DND-41 (cell line): ENCODE results near the gene RNMT.

Experiments used
- ATAC-seq: fragments of 200-7000 bp; cut with Tn5 transposase; 3 replicates; pipeline ENCODE4 v1.9.1; 2021; ENCODE audit warnings: low read depth; ENCODE audit not compliant: insufficient read depth
- DNase-seq: peaks from one replicate; pipeline ENCODE4 v3.0.0-alpha.2; 2020
- H2AFZ ChIP-seq: 2 replicates; pipeline ENCODE4 v1.6.0; 2012; ENCODE audit warnings: low read depth, low read length
- H3K27ac ChIP-seq: 2 replicates; pipeline ENCODE4 v1.5.1; 2012; ENCODE audit warnings: low read length, inconsistent platforms
- H3K27me3 ChIP-seq: fragments of 200-600 bp; sonication (generic); 2 replicates; pipeline ENCODE4 v1.6.0; 2012; ENCODE audit warnings: low read length, mild to moderate bottlenecking, inconsistent platforms; ENCODE audit not compliant: insufficient read depth, poor library complexity
- H3K36me3 ChIP-seq: 2 replicates; pipeline ENCODE4 v1.5.1; 2012; ENCODE audit warnings: low read length, inconsistent platforms; ENCODE audit not compliant: insufficient read depth
- H3K4me1 ChIP-seq: 2 replicates; pipeline ENCODE4 v1.5.1; 2012; ENCODE audit warnings: mild to moderate bottlenecking, low read length; ENCODE audit not compliant: insufficient read depth
- H3K4me2 ChIP-seq: 2 replicates; pipeline ENCODE4 v1.6.0; 2012; ENCODE audit warnings: mild to moderate bottlenecking, moderate library complexity, low read length, inconsistent platforms; ENCODE audit not compliant: insufficient read depth
- H3K4me3 ChIP-seq, 2 experiments: fragments of 200-600 bp in 1 of 2; shearing (Covaris generic) in 1 of 2; 2 replicates each; pipeline ENCODE4 v1.5.1; 2012 to 2016; ENCODE audit warnings: inconsistent platforms in 2 of 2, low read length in 2 of 2, mild to moderate bottlenecking in 2 of 2, low read depth in 1 of 2, moderate library complexity in 1 of 2
- H3K79me2 ChIP-seq: 2 replicates; pipeline ENCODE4 v1.6.0; 2012; ENCODE audit warnings: low read length, inconsistent platforms; ENCODE audit not compliant: insufficient read depth
- H3K9ac ChIP-seq: 2 replicates; pipeline ENCODE4 v1.6.0; 2012; ENCODE audit warnings: low read depth, mild to moderate bottlenecking, inconsistent platforms, low read length, moderate library complexity
- H3K9me3 ChIP-seq: 2 replicates; pipeline ENCODE4 v1.5.1; 2012; ENCODE audit warnings: low read length, moderate library complexity, mild to moderate bottlenecking, inconsistent platforms; ENCODE audit not compliant: insufficient read depth, severe bottlenecking
- H4K20me1 ChIP-seq: 2 replicates; pipeline ENCODE4 v1.6.0; 2012; ENCODE audit warnings: low read length; ENCODE audit not compliant: insufficient read depth
- EZH2 ChIP-seq: IDR thresholded peaks from 3 replicates; pipeline ENCODE4 v1.6.1; 2012; ENCODE audit warnings: borderline replicate concordance, low read depth, mild to moderate bottlenecking, moderate library complexity, low read length, inconsistent platforms; ENCODE audit not compliant: severe bottlenecking
- TF ChIP-seq, protein P1 (sequence below): IDR thresholded peaks from 2 replicates; pipeline ENCODE4 v1.5.1; 2012; ENCODE audit warnings: borderline replicate concordance, low read length, moderate library complexity, mild to moderate bottlenecking; ENCODE audit not compliant: poor library complexity, severe bottlenecking; ENCODE audit errors: extremely low read depth

RNMT gene

DNA sequence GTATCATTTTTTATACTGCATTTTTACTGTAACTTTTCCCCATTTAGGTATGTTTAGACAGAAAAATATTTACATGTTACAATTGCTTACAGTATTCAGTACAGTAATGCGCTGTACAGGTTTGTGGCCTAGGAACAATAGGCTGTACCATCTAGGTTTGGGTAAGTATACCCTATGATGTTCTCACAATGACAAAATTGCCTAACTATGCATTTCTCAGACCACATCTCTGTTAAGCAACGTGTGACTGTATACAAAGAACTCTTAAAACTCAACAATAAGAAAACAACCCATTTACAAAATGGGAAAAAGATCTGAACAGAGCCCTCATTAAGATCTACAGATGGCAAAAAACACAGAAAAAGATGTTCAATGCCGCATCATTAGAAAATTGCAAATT is 29.5 kb upstream of the RNMT start:
- H3K4me3 ChIP-seq, result no peak overlapping the region
- H3K4me2 ChIP-seq, result no peak overlapping the region
- H3K9me3 ChIP-seq, result peaks cover 26% of the 10 kb centered on the region
- peaks cover 6% of the 10 kb centered on the region for H3K36me3 ChIP-seq
- no peaks in the 10 kb centered on the region for H3K27me3 ChIP-seq
- H3K9ac ChIP-seq, result no peak overlapping the region
- no peaks in the 10 kb centered on the region for H3K4me1 ChIP-seq
- no peak overlapping the region for H3K27ac ChIP-seq
- H2AFZ ChIP-seq, result no peak overlapping the region
- DNase-seq (no peak), ATAC-seq (no peak)
- H4K20me1 ChIP-seq, result no peaks in the 10 kb centered on the region
- TF ChIP-seq, protein P1, sequence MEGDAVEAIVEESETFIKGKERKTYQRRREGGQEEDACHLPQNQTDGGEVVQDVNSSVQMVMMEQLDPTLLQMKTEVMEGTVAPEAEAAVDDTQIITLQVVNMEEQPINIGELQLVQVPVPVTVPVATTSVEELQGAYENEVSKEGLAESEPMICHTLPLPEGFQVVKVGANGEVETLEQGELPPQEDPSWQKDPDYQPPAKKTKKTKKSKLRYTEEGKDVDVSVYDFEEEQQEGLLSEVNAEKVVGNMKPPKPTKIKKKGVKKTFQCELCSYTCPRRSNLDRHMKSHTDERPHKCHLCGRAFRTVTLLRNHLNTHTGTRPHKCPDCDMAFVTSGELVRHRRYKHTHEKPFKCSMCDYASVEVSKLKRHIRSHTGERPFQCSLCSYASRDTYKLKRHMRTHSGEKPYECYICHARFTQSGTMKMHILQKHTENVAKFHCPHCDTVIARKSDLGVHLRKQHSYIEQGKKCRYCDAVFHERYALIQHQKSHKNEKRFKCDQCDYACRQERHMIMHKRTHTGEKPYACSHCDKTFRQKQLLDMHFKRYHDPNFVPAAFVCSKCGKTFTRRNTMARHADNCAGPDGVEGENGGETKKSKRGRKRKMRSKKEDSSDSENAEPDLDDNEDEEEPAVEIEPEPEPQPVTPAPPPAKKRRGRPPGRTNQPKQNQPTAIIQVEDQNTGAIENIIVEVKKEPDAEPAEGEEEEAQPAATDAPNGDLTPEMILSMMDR, result no peak
- TF ChIP-seq EZH2, result no peak
- peaks cover 76% of the 10 kb centered on the region for H3K79me2 ChIP-seq

DNA sequence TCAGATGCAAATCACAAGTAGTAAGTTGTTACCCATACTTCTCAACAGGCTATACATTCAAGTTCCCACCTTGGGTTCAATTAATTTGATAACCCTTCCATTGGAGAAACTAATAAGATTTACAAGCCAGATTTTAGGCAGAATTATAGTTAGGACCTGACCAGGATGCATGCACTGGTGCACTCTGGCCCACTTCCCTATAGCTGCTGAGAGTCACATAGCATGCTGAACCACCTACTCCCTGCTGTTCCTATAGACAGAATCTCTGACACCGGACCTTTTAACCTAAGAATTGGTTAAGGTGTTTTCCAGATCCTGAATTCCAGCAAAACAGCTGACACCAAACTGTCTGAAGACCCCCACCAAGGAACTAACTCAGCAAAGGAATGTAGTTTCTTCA is 26.3 kb upstream of the RNMT start:
- Histone ChIP-seq H2AFZ (no peak overlapping the region), H3K79me2 (peaks cover 88% of the 10 kb centered on the region), H3K9me3 (peaks cover 58% of the 10 kb centered on the region), H3K4me2 (no peak overlapping the region), H4K20me1 (no peaks in the 10 kb centered on the region), H3K27me3 (no peaks in the 10 kb centered on the region), H3K27ac (no peak overlapping the region), H3K4me3 (no peak overlapping the region), H3K9ac (no peak overlapping the region), H3K4me1 (no peaks in the 10 kb centered on the region), H3K36me3 (peaks cover 21% of the 10 kb centered on the region)
- ATAC-seq (no peak), DNase-seq (no peak)
- TF ChIP-seq EZH2, result no peak
- TF ChIP-seq, protein P1, result no peak

- TF ChIP-seq, protein P1, result no peak
- TF ChIP-seq EZH2, result no peak
- ATAC-seq, result no peak
- Histone ChIP-seq H3K36me3 (peaks cover 27% of the 10 kb centered on the region), H3K27ac (no peak overlapping the region), H3K9ac (no peak overlapping the region), H3K27me3 (no peaks in the 10 kb centered on the region), H3K4me2 (no peak overlapping the region), H3K4me1 (no peaks in the 10 kb centered on the region), H2AFZ (no peak overlapping the region), H3K9me3 (peaks cover 74% of the 10 kb centered on the region), H3K79me2 (peaks cover 93% of the 10 kb centered on the region), H4K20me1 (no peaks in the 10 kb centered on the region), H3K4me3 (no peak overlapping the region)
- no peak for DNase-seq
These were observed 22.6 kb upstream of the RNMT start for GRCh38 chr18:13703899-13704298.

- Histone ChIP-seq H3K36me3 (0 out of 2 replicates have a peak, but pooled peaks cover 10% of the 10 kb centered on the region), H4K20me1 (peaks cover 8% of the 10 kb centered on the region; the same call in 1 of the 2 replicates), H3K4me1 (no peaks in the 10 kb centered on the region), H3K79me2 (peaks cover 99% of the 10 kb centered on the region), H3K27ac (no peak overlapping the region), H3K9ac (no peak overlapping the region), H3K9me3 (peaks cover 21% of the 10 kb centered on the region), H2AFZ (no peak overlapping the region), H3K4me2 (no peak overlapping the region), H3K4me3 (no peak overlapping the region), H3K27me3 (no peaks in the 10 kb centered on the region)
- no peak for DNase-seq
- TF ChIP-seq, protein P1, result no peak
- no peak for TF ChIP-seq EZH2
- no peak for ATAC-seq
These were observed 16.1 kb upstream of the RNMT start for GRCh38 chr18:13710414-13710831.
